Loucy (cell line): ENCODE data around the gene FMNL1.
A peak's percentile ranks its signal among the peaks of the same experiment; 100 is the strongest.
"Not testable (repeated sequence)": the region's sequence is repeated elsewhere in the genome, so short reads cannot be mapped to it uniquely, and the experiment has no call there.

Experiments used
- H2AFZ ChIP-seq: fragments of 200-600 bp; sonication (generic); 2 replicates; pipeline ENCODE4 v1.6.0; 2016; ENCODE audit warnings: antibody characterized with exemption, mild to moderate bottlenecking, low read length, moderate library complexity
- H3F3A ChIP-seq: fragments of 200-600 bp; 2 replicates; pipeline ENCODE4 v1.6.0; 2016; ENCODE audit warnings: antibody characterized with exemption, low read depth, mild to moderate bottlenecking
- H3K27me3 ChIP-seq: fragments of 200-600 bp; sonication (generic); 2 replicates; pipeline ENCODE4 v1.6.1; 2014; ENCODE audit warnings: low read length, mild to moderate bottlenecking; ENCODE audit not compliant: insufficient read depth, poor library complexity, severe bottlenecking
- H3K36me3 ChIP-seq: fragments of 200-600 bp; sonication (generic); 2 replicates; pipeline ENCODE4 v1.6.1; 2016; ENCODE audit warnings: low read length; ENCODE audit not compliant: insufficient read depth
- H3K4me1 ChIP-seq: fragments of 200-600 bp; sonication (generic); 2 replicates; pipeline ENCODE4 v1.5.1; 2014; ENCODE audit warnings: low read length, mild to moderate bottlenecking; ENCODE audit not compliant: insufficient read depth, poor library complexity, severe bottlenecking
- H3K4me2 ChIP-seq: fragments of 200-600 bp; sonication (generic); 2 replicates; pipeline ENCODE4 v1.6.0; 2014; ENCODE audit warnings: antibody characterized with exemption, low read length, low read depth, mild to moderate bottlenecking; ENCODE audit not compliant: poor library complexity, severe bottlenecking
- H3K4me3 ChIP-seq: fragments of 200-600 bp; sonication (generic); 2 replicates; pipeline ENCODE4 v1.5.1; 2014; ENCODE audit warnings: low read length, mild to moderate bottlenecking, mixed read lengths; ENCODE audit not compliant: poor library complexity, severe bottlenecking
- H3K79me2 ChIP-seq: fragments of 200-600 bp; sonication (generic); 2 replicates; pipeline ENCODE4 v1.6.1; 2014; ENCODE audit warnings: low read length; ENCODE audit not compliant: insufficient read depth
- H3K9ac ChIP-seq: fragments of 200-600 bp; sonication (generic); 2 replicates; pipeline ENCODE4 v1.6.0; 2014; ENCODE audit warnings: mild to moderate bottlenecking, low read depth, low read length, moderate library complexity; ENCODE audit not compliant: poor library complexity, severe bottlenecking
- H3K9me2 ChIP-seq: fragments of 200-600 bp; sonication (generic); replicated peaks from 2 replicates; pipeline ENCODE4 v1.6.1; 2016; ENCODE audit warnings: low read depth, low read length, mixed read lengths
- H3K9me3 ChIP-seq: fragments of 200-600 bp; sonication (generic); 2 replicates; pipeline ENCODE4 v1.6.1; 2014; ENCODE audit warnings: mild to moderate bottlenecking, antibody characterized with exemption, low read length, low read depth; ENCODE audit not compliant: insufficient read depth
- H4K20me1 ChIP-seq: fragments of 200-600 bp; sonication (generic); 2 replicates; pipeline ENCODE4 v1.6.0; 2014; ENCODE audit warnings: antibody characterized with exemption, low read length, mild to moderate bottlenecking; ENCODE audit not compliant: insufficient read depth, poor library complexity, severe bottlenecking
- CTCF ChIP-seq: fragments of 200-600 bp; sonication (generic); conservative IDR thresholded peaks from 2 replicates; pipeline ENCODE4 v1.5.1; 2014; ENCODE audit warnings: mild to moderate bottlenecking, antibody characterized with exemption, low read length
- EZH2phosphoT487 ChIP-seq: fragments of 200-600 bp; IDR thresholded peaks from 2 replicates; pipeline ENCODE4 v1.6.1; 2018; ENCODE audit warnings: antibody characterized with exemption, mild to moderate bottlenecking, moderate library complexity, borderline replicate concordance

The FMNL1 gene

DNA sequence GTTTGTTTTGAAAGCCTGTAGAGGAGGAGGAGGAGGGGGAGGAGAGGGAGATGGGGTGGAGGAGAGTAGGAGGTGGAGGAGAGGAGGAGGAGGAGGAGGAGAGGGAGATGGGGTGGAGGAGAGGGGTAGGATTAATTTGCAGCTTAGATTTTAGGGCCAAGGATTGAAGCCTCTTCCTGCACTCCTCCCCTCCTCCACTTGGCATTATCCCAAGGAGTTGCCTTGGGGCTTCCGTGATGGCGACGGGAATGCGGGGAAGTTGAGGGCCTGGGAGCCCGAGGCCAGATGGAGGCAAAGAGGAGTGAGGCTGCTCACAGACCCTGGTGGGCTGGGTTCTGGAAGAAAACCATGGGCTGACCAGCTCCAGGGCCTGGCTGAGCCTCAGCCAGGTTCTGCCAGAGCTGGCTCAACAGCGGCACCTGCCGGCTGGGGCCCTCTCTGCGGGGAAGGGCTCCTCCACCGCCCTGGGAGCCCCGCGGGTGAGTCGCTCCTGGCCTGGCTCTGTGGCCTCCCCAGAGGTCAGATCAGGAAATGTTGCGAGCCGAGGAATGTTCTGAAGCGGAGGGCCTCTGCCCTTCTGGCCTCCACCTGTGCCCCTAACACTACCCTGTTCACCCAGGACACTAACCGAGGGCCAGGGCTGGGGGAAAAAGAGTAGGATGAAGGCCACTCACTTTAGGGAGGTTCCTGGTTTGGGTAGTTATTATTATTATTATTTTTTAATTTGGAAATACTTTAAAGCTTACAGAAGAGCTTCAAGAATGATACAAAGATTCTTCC is 23.9 kb upstream of the FMNL1 start:
- Histone ChIP-seq H2AFZ (peak overlapping the region; percentile 80), H3K79me2 (no peaks in the 10 kb centered on the region), H3K4me3 (no peak overlapping the region), H3F3A (no peaks in the 10 kb centered on the region), H3K9me2 (no peaks in the 10 kb centered on the region), H4K20me1 (no peaks in the 10 kb centered on the region), H3K4me1 (peaks cover 10% of the 10 kb centered on the region), H3K27me3 (no peaks in the 10 kb centered on the region), H3K9me3 (no peaks in the 10 kb centered on the region), H3K36me3 (no peaks in the 10 kb centered on the region), H3K9ac (peak overlapping the region; percentile 51), H3K4me2 (peak overlapping the region; percentile 47)
- TF ChIP-seq EZH2phosphoT487 (no peak), CTCF (peak; percentile 98)

DNA sequence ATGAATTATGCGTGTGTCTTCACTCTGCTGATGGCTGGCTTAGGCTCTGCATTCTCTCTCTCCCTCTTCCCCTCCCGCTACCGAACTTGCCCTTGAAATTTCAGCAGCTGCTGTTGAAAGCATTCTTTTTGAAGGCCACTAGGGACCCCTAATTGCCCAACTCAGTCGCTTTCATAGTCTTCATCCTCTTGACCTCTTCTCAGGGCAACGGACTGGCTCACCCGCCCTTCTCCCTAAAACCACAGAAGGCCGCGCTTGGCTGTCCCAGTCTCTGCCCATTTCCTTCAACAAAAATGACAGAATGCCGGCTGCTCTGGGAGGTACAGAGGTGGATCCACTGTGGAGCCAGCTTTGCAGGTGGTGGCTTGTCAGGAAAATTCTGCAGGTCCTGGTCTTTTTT is 21.0 kb upstream of the FMNL1 start:
- Histone ChIP-seq H3K4me2 (no peak overlapping the region), H3K36me3 (no peaks in the 10 kb centered on the region), H3K79me2 (no peaks in the 10 kb centered on the region), H3K27me3 (no peaks in the 10 kb centered on the region), H3K4me3 (no peak overlapping the region), H3K9me2 (no peaks in the 10 kb centered on the region), H4K20me1 (no peaks in the 10 kb centered on the region), H3K9ac (no peak overlapping the region), H2AFZ (no peak overlapping the region), H3K9me3 (no peaks in the 10 kb centered on the region), H3F3A (no peaks in the 10 kb centered on the region), H3K4me1 (peaks cover 10% of the 10 kb centered on the region)
- TF ChIP-seq CTCF (peak; percentile 46), EZH2phosphoT487 (no peak)

DNA sequence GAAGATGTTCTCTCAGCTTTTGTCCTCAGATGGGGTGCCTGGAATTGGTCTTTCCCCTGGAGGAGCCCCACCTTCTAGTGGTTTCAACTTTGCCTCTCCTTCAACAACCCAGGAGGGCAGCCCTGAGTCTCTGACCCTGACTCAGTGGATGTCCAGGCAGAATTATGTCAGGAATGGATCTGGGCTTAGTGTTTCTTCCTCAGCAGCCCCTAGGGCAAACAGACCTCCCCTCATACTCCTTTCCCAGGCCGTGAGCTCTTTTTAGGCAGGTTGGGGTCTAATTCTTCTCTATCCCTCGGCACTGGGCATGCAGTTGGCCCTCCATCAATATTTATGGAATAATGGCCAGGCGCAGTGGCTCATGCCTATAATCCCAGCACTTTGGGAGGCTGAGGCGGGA is 20.2 kb upstream of the FMNL1 start:
- no peaks in the 10 kb centered on the region for H3K27me3 ChIP-seq
- no peaks in the 10 kb centered on the region for H3K79me2 ChIP-seq
- H3K4me1 ChIP-seq: peaks cover 10% of the 10 kb centered on the region
- H3K36me3 ChIP-seq: no peaks in the 10 kb centered on the region
- no peak overlapping the region for H3K4me3 ChIP-seq
- no peak overlapping the region for H3K9ac ChIP-seq
- no peak overlapping the region for H2AFZ ChIP-seq
- no peaks in the 10 kb centered on the region for H3K9me2 ChIP-seq
- TF ChIP-seq EZH2phosphoT487 (no peak), CTCF (no peak)
- H3F3A ChIP-seq: no peaks in the 10 kb centered on the region
- no peaks in the 10 kb centered on the region for H4K20me1 ChIP-seq
- H3K9me3 ChIP-seq: no peaks in the 10 kb centered on the region
- H3K4me2 ChIP-seq: no peak overlapping the region

DNA sequence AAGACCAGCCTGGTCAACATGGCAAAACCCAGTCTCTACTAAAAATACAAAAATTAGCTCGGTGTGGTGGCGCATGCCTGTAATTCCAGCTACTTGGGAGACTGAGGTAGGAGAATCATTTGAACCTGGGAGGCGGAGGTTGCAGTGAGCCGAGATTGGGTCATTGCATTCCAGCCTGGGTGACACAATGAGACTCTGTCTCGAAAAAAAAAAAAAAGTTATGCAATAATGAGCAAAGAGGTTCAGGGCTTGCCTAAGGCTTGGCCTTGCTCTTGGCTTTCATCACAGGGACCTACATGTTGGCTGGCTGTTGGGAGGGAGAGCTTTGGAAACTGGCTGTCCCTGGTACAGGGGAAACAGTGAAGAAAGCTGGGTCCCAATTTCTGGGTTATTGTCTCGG is 19.8 kb upstream of the FMNL1 start:
- not testable (repeated sequence) for H3K36me3 ChIP-seq

More for the DNA sequence above, 19.8 kb upstream of the FMNL1 start:
- not testable (repeated sequence) for H3K4me3 ChIP-seq, H4K20me1 ChIP-seq, H3K4me2 ChIP-seq, H3K4me1 ChIP-seq, H3F3A ChIP-seq, H3K9me3 ChIP-seq, H2AFZ ChIP-seq, H3K79me2 ChIP-seq, H3K9ac ChIP-seq, H3K27me3 ChIP-seq, H3K9me2 ChIP-seq
